Measurements from ENCODE around the gene RHOF.

The RHOF gene

GRCh38 chr12:121806009-121806545 lies 12.6 kb upstream of the RHOF start:
- ChIA-PET CTCF (interaction anchor here (0.5 to 5.0 kb wide), 2 partner anchors 10 to 450 kb away, joined by 4 to 54 read pairs; partner anchors contain the start of gene RHOF), POLR2A (interaction anchor here (1.4 to 8.0 kb wide), 2 partner anchors 9 to 82 kb away, joined by 4 to 125 read pairs; partner anchors contain the start of genes PSMD9 and RHOF)
- TF ChIP-seq SP1 (IDR thresholded peaks at IDR 0.05) (no peak), FOXM1 (IDR thresholded peaks at IDR 0.05; ENCODE audit: borderline replicate concordance) (no peak), L3MBTL2 (conservative IDR thresholded peaks at IDR 0.05) (no peak), BHLHE40 (IDR thresholded peaks at IDR 0.05; ENCODE audit: borderline replicate concordance) (no peak)
- no peak for DNase-seq (ENCODE audit: extremely low spot score)

GRCh38 chr12:121805171-121806008 lies 11.9 kb upstream of the RHOF start:
- POLR2A ChIA-PET, result interaction anchor here (8.0 kb wide), 1 partner anchor 9 kb away, joined by 125 read pairs; the partner anchor contains the start of gene RHOF
- no peak for DNase-seq (ENCODE audit: extremely low spot score)
- TF ChIP-seq CTBP1 (IDR thresholded peaks at IDR 0.05; ENCODE audit: borderline replicate concordance) (no peak; the same call in 1 of the 2 replicates), ARNT (IDR thresholded peaks at IDR 0.05) (no peak), L3MBTL2 (conservative IDR thresholded peaks at IDR 0.05) (0 out of 2 replicates have a peak, but pooled peaks have one; percentile 21), FOXK2 (IDR thresholded peaks at IDR 0.05) (no peak)
- CTCF ChIA-PET, result interaction anchor here (0.5 to 5.0 kb wide), 2 partner anchors 9 to 449 kb away, joined by 4 to 54 read pairs; partner anchors contain the start of gene RHOF

- no peak for TF ChIP-seq BHLHE40 (IDR thresholded peaks at IDR 0.05; ENCODE audit: borderline replicate concordance)
- TF ChIP-seq FOXA1 (IDR thresholded peaks at IDR 0.05), result no peak
- TF ChIP-seq L3MBTL2 (conservative IDR thresholded peaks at IDR 0.05), result no peak
- no peak for TF ChIP-seq ZNF384 (IDR thresholded peaks at IDR 0.05)
- no peak for TF ChIP-seq LEF1 (IDR thresholded peaks at IDR 0.05; ENCODE audit: borderline replicate concordance)
- TF ChIP-seq SUZ12 (IDR thresholded peaks at IDR 0.05), result no peak
- TF ChIP-seq FOXM1 (IDR thresholded peaks at IDR 0.05; ENCODE audit: borderline replicate concordance), result no peak
- CTCF ChIA-PET, result interaction anchor here (5.0 kb wide), 1 partner anchor 9 kb away, joined by 54 read pairs; the partner anchor contains the start of gene RHOF
- no peak for DNase-seq (ENCODE audit: extremely low spot score)
- POLR2A ChIA-PET, result interaction anchor here (0.6 to 8.0 kb wide), 3 partner anchors 8 to 10 kb away, joined by 4 to 125 read pairs (median 14); partner anchors contain the start of gene RHOF
Observed at GRCh38 chr12:121804417-121805111, 11.1 kb upstream of the RHOF start.

GRCh38 chr12:121803861-121804416 lies 10.5 kb upstream of the RHOF start, which contains the start of gene SETD1B:
Gene SETD1B, plus strand, starts transcription at chr12:121804009. Its CDS starts 729 bp downstream, at chr12:121804738.
- POLR2A ChIA-PET, result interaction anchor here (0.6 to 2.9 kb wide), 7 partner anchors 8 to 117 kb away, joined by 3 to 14 read pairs (median 5); partner anchors contain the start of genes PSMD9, RHOF and TMEM120B
- CTCF ChIA-PET, result interaction anchor here (1.7 kb wide), 1 partner anchor 10 kb away, joined by 10 read pairs; the partner anchor contains the start of gene RHOF
- DNase-seq (ENCODE audit: extremely low spot score), result no peak
- TF ChIP-seq TARDBP (IDR thresholded peaks at IDR 0.05) (no peak), ZNF384 (IDR thresholded peaks at IDR 0.05) (no peak), SUZ12 (IDR thresholded peaks at IDR 0.05) (no peak), HDGF (IDR thresholded peaks at IDR 0.05; ENCODE audit: borderline replicate concordance) (no peak), ELF4 (IDR thresholded peaks at IDR 0.05) (no peak), FOXM1 (IDR thresholded peaks at IDR 0.05; ENCODE audit: borderline replicate concordance) (peak; percentile 63; the same call in 1 of the 2 replicates), FOXA1 (IDR thresholded peaks at IDR 0.05) (no peak), PKNOX1 (IDR thresholded peaks at IDR 0.05) (no peak)

GRCh38 chr12:121802843-121803698 lies 9.6 kb upstream of the RHOF start:
- DNase-seq (ENCODE audit: extremely low spot score), result peak; percentile 84
- ChIA-PET POLR2A (interaction anchor here (0.6 to 2.9 kb wide), 11 partner anchors 8 to 116 kb away, joined by 3 to 15 read pairs (median 3); partner anchors contain the start of genes PSMD9, RHOF and TMEM120B), CTCF (interaction anchor here (0.7 to 2.2 kb wide), 3 partner anchors 9 to 15 kb away, joined by 3 to 10 read pairs (median 10); partner anchors contain the start of gene RHOF)
- TF ChIP-seq FOXK2 (IDR thresholded peaks at IDR 0.05) (no peak), BHLHE40 (IDR thresholded peaks at IDR 0.05; ENCODE audit: borderline replicate concordance) (no peak), ELF4 (IDR thresholded peaks at IDR 0.05) (no peak), L3MBTL2 (conservative IDR thresholded peaks at IDR 0.05) (peak; percentile 57), PKNOX1 (IDR thresholded peaks at IDR 0.05) (peak; percentile 48), SUZ12 (IDR thresholded peaks at IDR 0.05) (no peak), NFRKB (IDR thresholded peaks at IDR 0.05) (peak; percentile 58; the same call in 1 of the 2 replicates)
